Endothelial cell of umbilical vein (primary cell): ENCODE measurements around the gene GBP5. TPM values are rescaled to one million over a fixed set of nuclear protein-coding genes. Genes with fewer than 3 reads are reported as not detected.

Experiments used
- BruUV-seq: library from RNA; stranded (reverse); fragments of 400-500 nt; replicated peaks from 2 replicates; lab custom pipeline; 2021; lab: Mats Ljungman, UMichigan
- CTCF ChIA-PET: fragments of 300-600, 350-600 bp; sonication (Branson Sonifier 250); formaldehyde crosslinking; loops from one replicate; lab custom pipeline; 2021; ENCODE audit warnings: antibody characterized with exemption, inconsistent platforms; lab: Charles Lee
- POLR2A ChIA-PET: fragments of 300-600, 350-600 bp; sonication (Branson Sonifier 250); formaldehyde crosslinking; loops from one replicate; lab custom pipeline; 2021; ENCODE audit warnings: antibody characterized with exemption, inconsistent platforms; lab: Charles Lee
- DNase-seq: peaks from one replicate; pipeline ENCODE4 v3.0.0-alpha.2; 2011; ENCODE audit warnings: low read depth, low spot score
- FAIRE-seq: peaks from 2 replicates; lab custom pipeline; 2011; peaks lifted over from hg19 to GRCh38; lab: Jason Lieb, UNC
- H2AFZ ChIP-seq: 2 replicates; pipeline ENCODE4 v1.6.0; 2012; ENCODE audit warnings: low read depth, low read length, control low read depth, inconsistent platforms
- H3K27ac ChIP-seq: 2 replicates; pipeline ENCODE4 v1.5.1; 2011; ENCODE audit warnings: low read depth, mild to moderate bottlenecking, control low read depth, low read length, moderate library complexity; ENCODE audit not compliant: insufficient read depth
- H3K27me3 ChIP-seq, 2 experiments: 2 replicates each; pipeline versions ENCODE4 v1.6.0 to v1.6.1; 2011; ENCODE audit warnings: low read length in 2 of 2, mixed read lengths in 1 of 2; ENCODE audit not compliant: control insufficient read depth in 2 of 2, insufficient read depth in 2 of 2
- H3K36me3 ChIP-seq, 2 experiments: 2 replicates in 1 of 2; 3 replicates in 1 of 2; pipeline ENCODE4 v1.5.1; 2011; ENCODE audit warnings: low read length in 2 of 2, mild to moderate bottlenecking in 1 of 2, moderate library complexity in 1 of 2; ENCODE audit not compliant: control insufficient read depth in 2 of 2, insufficient read depth in 2 of 2; ENCODE audit errors: extremely low read depth in 1 of 2
- H3K4me1 ChIP-seq: 3 replicates; pipeline ENCODE4 v1.5.1; 2011; ENCODE audit warnings: mild to moderate bottlenecking, low read length; ENCODE audit not compliant: control insufficient read depth, insufficient read depth; ENCODE audit errors: extremely low read depth
- H3K4me2 ChIP-seq: 2 replicates; pipeline ENCODE4 v1.6.1; 2011; ENCODE audit warnings: low read length, control low read depth, mixed read lengths; ENCODE audit not compliant: insufficient read depth
- H3K4me3 ChIP-seq, 3 experiments: fragments of 200-600 bp in 1 of 3; sonication (generic), shearing (Covaris generic) in 1 of 3; replicated peaks in 1 of 3; 2 replicates each; pipeline ENCODE4 v1.5.1; 2011 to 2016; ENCODE audit warnings: control low read depth in 3 of 3, low read length in 3 of 3, mild to moderate bottlenecking in 2 of 3, inconsistent platforms in 1 of 3, low read depth in 1 of 3, moderate library complexity in 1 of 3; ENCODE audit not compliant: insufficient read depth in 1 of 3
- H3K79me2 ChIP-seq: 2 replicates; pipeline ENCODE4 v1.6.0; 2012; ENCODE audit warnings: low read length, inconsistent platforms; ENCODE audit not compliant: control insufficient read depth, insufficient read depth
- H3K9ac ChIP-seq: replicated peaks from 2 replicates; pipeline ENCODE3; 2011; ENCODE audit warnings: low read length, control low read depth; ENCODE audit not compliant: insufficient read depth; ENCODE audit errors: extremely low read depth
- H3K9me1 ChIP-seq: replicated peaks from 3 replicates; pipeline ENCODE4 v1.6.0; 2011; ENCODE audit warnings: mild to moderate bottlenecking, low read length; ENCODE audit not compliant: control insufficient read depth, insufficient read depth; ENCODE audit errors: extremely low read depth
- H3K9me3 ChIP-seq: replicated peaks from 2 replicates; pipeline ENCODE4 v1.5.1; 2012; ENCODE audit warnings: low read length, inconsistent platforms; ENCODE audit not compliant: control insufficient read depth, insufficient read depth
- H4K20me1 ChIP-seq: replicated peaks from 2 replicates; pipeline ENCODE3; 2011; ENCODE audit warnings: mild to moderate bottlenecking, low read length; ENCODE audit not compliant: control insufficient read depth, insufficient read depth; ENCODE audit errors: extremely low read depth
- CTCF ChIP-seq, 2 donors: IDR thresholded peaks; 1 replicate in 1 of 2; 2 replicates in 1 of 2; pipeline ENCODE4 v1.5.1; 2011; ENCODE audit warnings: low read length in 2 of 2, mild to moderate bottlenecking in 2 of 2, moderate library complexity in 2 of 2, control low read depth in 1 of 2, inconsistent platforms in 1 of 2, low read depth in 1 of 2; ENCODE audit not compliant: insufficient read depth in 1 of 2; ENCODE audit errors: extremely low read depth in 1 of 2
- EZH2 ChIP-seq: IDR thresholded peaks from 2 replicates; pipeline ENCODE4 v1.6.1; 2012; ENCODE audit warnings: borderline replicate concordance, low read depth, mild to moderate bottlenecking, moderate library complexity, low read length, inconsistent platforms; ENCODE audit not compliant: severe bottlenecking
- FOS ChIP-seq: IDR thresholded peaks from 2 replicates; pipeline ENCODE4 v1.6.1; 2011; ENCODE audit warnings: mild to moderate bottlenecking, low read length, moderate library complexity, borderline replicate concordance; ENCODE audit not compliant: insufficient read depth
- GATA2 ChIP-seq: IDR thresholded peaks from 2 replicates; pipeline ENCODE4 v1.7.0; 2011; ENCODE audit warnings: low read depth, mild to moderate bottlenecking, moderate library complexity, mixed read lengths, low read length; ENCODE audit not compliant: insufficient read length, insufficient read depth
- JUN ChIP-seq: IDR thresholded peaks from 2 replicates; pipeline ENCODE4 v1.6.1; 2011; ENCODE audit warnings: borderline replicate concordance, low read depth; ENCODE audit not compliant: insufficient read length, insufficient read depth
- MAX ChIP-seq: IDR thresholded peaks from 2 replicates; pipeline ENCODE4 v1.6.1; 2011; ENCODE audit not compliant: insufficient read depth, insufficient read length
- MYC ChIP-seq: IDR thresholded peaks from one replicate; pipeline ENCODE4 v1.6.1; 2011; ENCODE audit warnings: mild to moderate bottlenecking, low read depth, low read length
- POLR2A ChIP-seq: IDR thresholded peaks from 2 replicates; pipeline ENCODE4 v1.6.1; 2012; ENCODE audit warnings: low read depth, mild to moderate bottlenecking, control low read depth, low read length
- POLR2AphosphoS5 ChIP-seq: IDR thresholded peaks from 2 replicates; pipeline ENCODE4 v1.6.1; 2012; ENCODE audit warnings: low read depth, mild to moderate bottlenecking, control low read depth, low read length, moderate library complexity; ENCODE audit not compliant: insufficient read depth
- dilution Hi-C: fragments of 300-500 bp; cut with MboI; formaldehyde crosslinking; loops from one replicate; pipeline ENCODE4 v1.15.0; 2019; ENCODE audit warnings: low sequenced_read_pairs; ENCODE audit not compliant: extremely low pct_ligation_motif_present
- intact Hi-C: fragments of 100-400 bp; cut with micrococcal nuclease; formaldehyde crosslinking; loops from one replicate; pipeline ENCODE4 v1.10.0; 2022
- polyA plus RNA-seq, 4 experiments: library from polyadenylated mRNA; depleted of rRNA in 3 of 4; stranded (reverse) in 3 of 4; unstranded in 1 of 4; fragments of >200 nt; gene quantifications; 2 replicates each; pipeline versions ENCODE4 v1.2.1 to v1.2.3, GENCODE V29; 2011 to 2012; ENCODE audit warnings: missing spikeins in 1 of 4
- total RNA-seq: library from RNA; stranded (reverse); gene quantifications from 2 replicates; pipeline ENCODE4 v1.2.3, GENCODE V29; 2021

Gene GBP5
- total and polyA plus RNA-seq, 2 donors (not counting 3 experiments of a cell fraction or from before 2014, with no cell fraction given), result 0.31 TPM; not detected in 1

DNA sequence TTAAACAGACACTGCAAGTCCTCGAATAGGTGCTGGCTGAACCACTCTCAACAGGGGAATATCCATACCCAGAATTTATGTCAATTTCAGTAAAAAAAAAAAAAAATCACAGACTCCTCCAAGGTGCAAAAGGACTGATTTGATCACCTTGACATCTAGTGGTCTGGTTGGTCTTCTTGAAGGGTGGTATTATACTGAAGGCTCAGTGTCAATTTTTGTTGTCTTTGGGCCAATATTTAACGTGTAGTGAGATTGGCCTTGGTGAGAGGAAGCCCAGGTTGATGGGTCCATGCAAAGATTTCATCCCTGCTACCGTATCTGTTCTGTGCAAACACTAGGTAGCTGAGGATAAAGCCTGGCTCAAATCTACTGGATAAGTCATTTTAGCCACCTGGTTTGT is 4.0 kb upstream of the GBP5 start:
- Histone ChIP-seq H3K9me3 (no peaks in the 10 kb centered on the region), H3K9me1 (no peaks in the 10 kb centered on the region), H3K9ac (no peak overlapping the region), H3K4me3 (no peak overlapping the region), H4K20me1 (no peaks in the 10 kb centered on the region), H3K4me2 (no peak overlapping the region), H3K36me3 (no peaks in the 10 kb centered on the region), H3K27ac (no peak overlapping the region), H3K27me3 (no peaks in the 10 kb centered on the region), H3K79me2 (no peaks in the 10 kb centered on the region), H3K4me1 (no peaks in the 10 kb centered on the region), H2AFZ (no peak overlapping the region)
- dilution Hi-C loops, result no loop called here
- ChIA-PET POLR2A (no interaction called here), CTCF (interaction anchor here (1.5 to 2.6 kb wide), 2 partner anchors 191 to 254 kb away, joined by 3 to 12 read pairs; no protein-coding TSS in a partner anchor)
- no peak for FAIRE-seq
- intact Hi-C loops, result loop anchor here (1.0 kb wide), 1 partner anchor 278 kb away; no protein-coding TSS in a partner anchor
- no peak for TF ChIP-seq POLR2A
- TF ChIP-seq MAX, result no peak
- no peak for TF ChIP-seq GATA2
- DNase-seq, result no peak
- no TSS peak for BruUV-seq

GRCh38 chr1:89274411-89274857 is 1.8 kb upstream of the GBP5 start:
- H3K27ac ChIP-seq, result no peak overlapping the region
- no peaks in the 10 kb centered on the region for H3K4me1 ChIP-seq
- FAIRE-seq (no peak), DNase-seq (no peak)
- no peaks in the 10 kb centered on the region for H3K9me3 ChIP-seq
- peak overlapping the region; percentile 41 for H2AFZ ChIP-seq
- BruUV-seq, result no TSS peak
- ChIA-PET POLR2A (interaction anchor here (0.5 kb wide), 1 partner anchor 148 kb away, joined by 3 read pairs; no protein-coding TSS in a partner anchor), CTCF (interaction anchor here (0.7 to 1.7 kb wide), 2 partner anchors 16 to 189 kb away, joined by 3 to 4 read pairs; no protein-coding TSS in a partner anchor)
- no peaks in the 10 kb centered on the region for H3K27me3 ChIP-seq
- no peak overlapping the region for H3K9ac ChIP-seq
- H3K4me3 ChIP-seq, result no peak overlapping the region
- dilution Hi-C loops, result no loop called here
- H3K4me2 ChIP-seq, result no peak overlapping the region
- no peaks in the 10 kb centered on the region for H3K36me3 ChIP-seq
- H3K79me2 ChIP-seq, result no peaks in the 10 kb centered on the region
- intact Hi-C loops, result no loop called here
- no peaks in the 10 kb centered on the region for H3K9me1 ChIP-seq
- no peaks in the 10 kb centered on the region for H4K20me1 ChIP-seq
- TF ChIP-seq FOS (no peak), GATA2 (no peak), EZH2 (no peak), CTCF (IDR thresholded peaks at IDR 0.05; ENCODE audit: extremely low read depth in 1 of 2, insufficient read depth in 1 of 2, low read depth in 1 of 2, low read length in 2 of 2) (no peak), MAX (no peak), MYC (no peak), JUN (no peak), POLR2AphosphoS5 (no peak), POLR2A (no peak)
